K562 (cell line): ENCODE measurements around the gene CECR2.

Experiments used
- CTCF ChIP-seq, 3 experiments: IDR thresholded peaks in 2 of 3; conservative IDR thresholded peaks in 1 of 3; 2 replicates each; pipeline ENCODE4 v1.5.1; 2011 to 2012; ENCODE audit warnings: low read length in 3 of 3, mild to moderate bottlenecking in 3 of 3, control low read depth in 2 of 3, improper control_type of control experiment in 1 of 3, inconsistent platforms in 1 of 3, low read depth in 1 of 3, mixed read lengths in 1 of 3, moderate library complexity in 1 of 3; ENCODE audit not compliant: insufficient read depth in 2 of 3
- ETS1 ChIP-seq: conservative IDR thresholded peaks from 2 replicates; pipeline ENCODE4 v1.6.1; 2011; ENCODE audit warnings: low read depth, mild to moderate bottlenecking, low read length; ENCODE audit not compliant: control insufficient read depth
- FOXK1 ChIP-seq: sonication (generic); formaldehyde crosslinking; IDR thresholded peaks from 2 replicates; pipeline ENCODE4 v1.8.0; 2022; ENCODE audit warnings: missing genetic modification reagents, mild to moderate bottlenecking, borderline replicate concordance
- HLTF ChIP-seq: fragments of 450-650 bp; IDR thresholded peaks from 2 replicates; pipeline ENCODE4 v1.6.1; 2016
- POLR2A ChIP-seq: fragments of 450-650 bp; conservative IDR thresholded peaks from 2 replicates; pipeline ENCODE4 v1.6.1; 2016
- SMAD3 ChIP-seq: fragments of 450-650 bp; formaldehyde crosslinking; conservative IDR thresholded peaks from 2 replicates; pipeline ENCODE4 v1.4.0; 2020; ENCODE audit warnings: mild to moderate bottlenecking
- TAF1 ChIP-seq: IDR thresholded peaks from 2 replicates; pipeline ENCODE4 v1.6.1; 2011; ENCODE audit warnings: mild to moderate bottlenecking, low read length, moderate library complexity; ENCODE audit not compliant: insufficient read depth, control insufficient read depth, severe bottlenecking; ENCODE audit errors: extremely low read depth
- ZNF318 ChIP-seq, 2 experiments: fragments of 450-650 bp; IDR thresholded peaks; 2 replicates each; pipeline ENCODE4 v1.6.1; 2016; ENCODE audit warnings: mild to moderate bottlenecking in 2 of 2, borderline replicate concordance in 1 of 2, low read depth in 1 of 2, moderate library complexity in 1 of 2
- ZNF76 ChIP-seq: fragments of 250-450 bp; sonication (Bioruptor Pico); IDR thresholded peaks from 2 replicates; pipeline ENCODE4 v1.4.0; 2020; ENCODE audit warnings: mild to moderate bottlenecking, moderate library complexity, borderline replicate concordance
- TF ChIP-seq, protein P1 (sequence below), 2 experiments: fragments of 450-650 bp; formaldehyde crosslinking in 1 of 2; IDR thresholded peaks; 2 replicates each; pipeline versions ENCODE4 v1.4.0 to v1.6.1; 2014 to 2020; ENCODE audit warnings: mild to moderate bottlenecking in 2 of 2, borderline replicate concordance in 1 of 2, low read depth in 1 of 2
- TF ChIP-seq, protein P2 (sequence below): sonication (generic); formaldehyde crosslinking; IDR thresholded peaks from 2 replicates; pipeline ENCODE4 v1.9.0; 2022; ENCODE audit warnings: mild to moderate bottlenecking, missing genetic modification reagents

DNA sequence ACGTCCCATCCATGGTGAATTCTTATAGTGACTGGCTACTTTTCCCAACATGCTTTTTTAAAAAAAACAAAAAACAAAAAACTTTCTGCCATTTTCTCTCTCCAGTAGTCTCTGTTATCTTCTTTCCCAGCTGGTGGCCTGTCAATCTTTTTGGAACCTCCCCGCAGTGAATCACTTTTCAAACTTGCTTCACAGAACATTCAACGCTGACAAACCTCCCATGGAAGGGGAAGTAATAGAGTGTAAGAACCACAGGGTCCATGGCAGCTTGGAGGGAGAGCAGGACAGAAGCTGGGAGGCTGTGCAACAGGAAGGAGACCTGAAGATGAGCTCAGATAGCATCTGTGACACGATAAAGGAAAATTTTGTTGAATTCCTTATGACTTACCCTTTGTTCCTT, 9.8 kb upstream of the CECR2 start:
- TF ChIP-seq, protein P1, sequence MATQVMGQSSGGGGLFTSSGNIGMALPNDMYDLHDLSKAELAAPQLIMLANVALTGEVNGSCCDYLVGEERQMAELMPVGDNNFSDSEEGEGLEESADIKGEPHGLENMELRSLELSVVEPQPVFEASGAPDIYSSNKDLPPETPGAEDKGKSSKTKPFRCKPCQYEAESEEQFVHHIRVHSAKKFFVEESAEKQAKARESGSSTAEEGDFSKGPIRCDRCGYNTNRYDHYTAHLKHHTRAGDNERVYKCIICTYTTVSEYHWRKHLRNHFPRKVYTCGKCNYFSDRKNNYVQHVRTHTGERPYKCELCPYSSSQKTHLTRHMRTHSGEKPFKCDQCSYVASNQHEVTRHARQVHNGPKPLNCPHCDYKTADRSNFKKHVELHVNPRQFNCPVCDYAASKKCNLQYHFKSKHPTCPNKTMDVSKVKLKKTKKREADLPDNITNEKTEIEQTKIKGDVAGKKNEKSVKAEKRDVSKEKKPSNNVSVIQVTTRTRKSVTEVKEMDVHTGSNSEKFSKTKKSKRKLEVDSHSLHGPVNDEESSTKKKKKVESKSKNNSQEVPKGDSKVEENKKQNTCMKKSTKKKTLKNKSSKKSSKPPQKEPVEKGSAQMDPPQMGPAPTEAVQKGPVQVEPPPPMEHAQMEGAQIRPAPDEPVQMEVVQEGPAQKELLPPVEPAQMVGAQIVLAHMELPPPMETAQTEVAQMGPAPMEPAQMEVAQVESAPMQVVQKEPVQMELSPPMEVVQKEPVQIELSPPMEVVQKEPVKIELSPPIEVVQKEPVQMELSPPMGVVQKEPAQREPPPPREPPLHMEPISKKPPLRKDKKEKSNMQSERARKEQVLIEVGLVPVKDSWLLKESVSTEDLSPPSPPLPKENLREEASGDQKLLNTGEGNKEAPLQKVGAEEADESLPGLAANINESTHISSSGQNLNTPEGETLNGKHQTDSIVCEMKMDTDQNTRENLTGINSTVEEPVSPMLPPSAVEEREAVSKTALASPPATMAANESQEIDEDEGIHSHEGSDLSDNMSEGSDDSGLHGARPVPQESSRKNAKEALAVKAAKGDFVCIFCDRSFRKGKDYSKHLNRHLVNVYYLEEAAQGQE (IDR thresholded peaks at IDR 0.05; ENCODE audit: borderline replicate concordance) = no peak
- TF ChIP-seq, protein P1 (CRISPR knock-in tag; IDR thresholded peaks at IDR 0.05; ENCODE audit: low read depth) = no peak
- TF ChIP-seq ZNF318 (IDR thresholded peaks at IDR 0.05; ENCODE audit: borderline replicate concordance in 1 of 2, low read depth in 1 of 2) = no peak
- no peak for TF ChIP-seq TAF1
- TF ChIP-seq ETS1 = no peak
- TF ChIP-seq, protein P2, sequence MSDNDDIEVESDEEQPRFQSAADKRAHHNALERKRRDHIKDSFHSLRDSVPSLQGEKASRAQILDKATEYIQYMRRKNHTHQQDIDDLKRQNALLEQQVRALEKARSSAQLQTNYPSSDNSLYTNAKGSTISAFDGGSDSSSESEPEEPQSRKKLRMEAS (CRISPR knock-in tag) = no peak
- TF ChIP-seq ZNF76 (CRISPR knock-in tag) = no peak
- no peak for TF ChIP-seq FOXK1 (CRISPR knock-in tag)
- TF ChIP-seq CTCF (IDR thresholded peaks at IDR 0.05 in 2 of 3, conservative IDR thresholded peaks at IDR 0.05 in 1 of 3; ENCODE audit: insufficient read depth in 2 of 3, low read depth in 1 of 3, low read length in 3 of 3) = no peak
- no peak for TF ChIP-seq HLTF
- no peak for TF ChIP-seq POLR2A
- TF ChIP-seq SMAD3 (CRISPR knock-in tag) = no peak
